BJ (cell line): ENCODE measurements around the gene ZBTB21. TPM values are rescaled to one million over a fixed set of nuclear protein-coding genes. Genes with fewer than 3 reads are reported as not detected.

Source experiments
- CTCF ChIA-PET: fragments of 350-600 bp; formaldehyde crosslinking; extraction: SDS; loops from one replicate; lab custom pipeline; 2021; ENCODE audit warnings: antibody characterized with exemption, inconsistent platforms; lab: Yijun Ruan, JAX
- POLR2A ChIA-PET: fragments of 300-600 bp; sonication (Branson Sonifier 250); formaldehyde crosslinking; extraction: SDS; loops from one replicate; lab custom pipeline; 2021; ENCODE audit warnings: antibody characterized with exemption; lab: Charles Lee
- DNase-seq: peaks from one replicate; pipeline ENCODE4 v3.0.0-alpha.2; 2011; ENCODE audit warnings: low read depth
- H3K27me3 ChIP-seq: 2 replicates; pipeline ENCODE4 v1.6.0; 2011; ENCODE audit warnings: low read length; ENCODE audit not compliant: control insufficient read depth, insufficient read depth
- H3K36me3 ChIP-seq: 2 replicates; pipeline ENCODE4 v1.5.1; 2011; ENCODE audit warnings: low read length; ENCODE audit not compliant: control insufficient read depth, insufficient read depth
- H3K4me3 ChIP-seq: 2 replicates; pipeline ENCODE4 v1.5.1; 2011; ENCODE audit warnings: low read depth, mild to moderate bottlenecking, control low read depth, low read length
- polyA plus RNA-seq: library from polyadenylated mRNA; depleted of rRNA; stranded (reverse); fragments of >200 nt; gene quantifications from 2 replicates; pipeline ENCODE4 v1.2.3, GENCODE V29; 2011
- TF ChIP-seq, protein P1 (sequence below): IDR thresholded peaks from 2 replicates; pipeline ENCODE4 v1.5.1; 2011; ENCODE audit warnings: low read depth, mild to moderate bottlenecking, control low read depth, inconsistent platforms, low read length, moderate library complexity; ENCODE audit not compliant: insufficient read depth

The ZBTB21 gene
- polyA plus RNA-seq, 1 experiment: 8.1 TPM

DNA sequence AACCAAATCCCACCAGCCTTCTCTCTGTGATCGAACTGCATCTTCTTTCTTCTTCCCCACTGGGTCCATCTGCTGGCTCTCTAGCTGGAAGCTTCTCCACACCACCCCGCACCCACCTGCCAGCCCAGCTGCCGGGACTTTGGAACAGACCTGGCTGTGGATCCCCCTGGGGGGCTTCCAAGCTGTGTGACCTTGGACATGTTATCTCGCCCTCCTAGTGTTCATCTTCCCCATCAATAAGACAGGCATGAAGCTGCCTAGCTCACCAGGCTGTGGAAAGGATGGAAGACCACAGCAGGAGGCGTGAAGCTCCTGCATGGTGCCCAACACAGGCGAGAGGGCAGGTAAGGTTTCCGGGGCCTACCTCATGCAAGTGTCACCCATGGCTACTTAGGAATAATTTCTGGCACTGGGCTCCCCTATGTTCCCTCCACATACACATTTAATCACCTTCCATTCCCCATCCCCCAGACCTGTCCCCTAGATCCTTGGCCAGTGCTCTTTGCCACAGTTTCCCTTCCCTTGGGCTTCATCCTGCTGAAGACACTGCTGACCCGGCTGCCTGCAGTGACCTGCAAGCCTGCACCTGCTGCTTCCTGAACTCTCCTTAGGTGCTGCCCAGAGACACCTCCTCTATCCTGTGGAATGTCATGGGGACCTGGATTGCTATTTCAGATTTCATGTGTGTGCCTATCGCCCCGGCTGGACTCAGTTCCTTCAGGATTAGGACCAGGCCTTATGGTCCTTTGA is 43.1 kb downstream of the ZBTB21 start:
- TF ChIP-seq, protein P1, sequence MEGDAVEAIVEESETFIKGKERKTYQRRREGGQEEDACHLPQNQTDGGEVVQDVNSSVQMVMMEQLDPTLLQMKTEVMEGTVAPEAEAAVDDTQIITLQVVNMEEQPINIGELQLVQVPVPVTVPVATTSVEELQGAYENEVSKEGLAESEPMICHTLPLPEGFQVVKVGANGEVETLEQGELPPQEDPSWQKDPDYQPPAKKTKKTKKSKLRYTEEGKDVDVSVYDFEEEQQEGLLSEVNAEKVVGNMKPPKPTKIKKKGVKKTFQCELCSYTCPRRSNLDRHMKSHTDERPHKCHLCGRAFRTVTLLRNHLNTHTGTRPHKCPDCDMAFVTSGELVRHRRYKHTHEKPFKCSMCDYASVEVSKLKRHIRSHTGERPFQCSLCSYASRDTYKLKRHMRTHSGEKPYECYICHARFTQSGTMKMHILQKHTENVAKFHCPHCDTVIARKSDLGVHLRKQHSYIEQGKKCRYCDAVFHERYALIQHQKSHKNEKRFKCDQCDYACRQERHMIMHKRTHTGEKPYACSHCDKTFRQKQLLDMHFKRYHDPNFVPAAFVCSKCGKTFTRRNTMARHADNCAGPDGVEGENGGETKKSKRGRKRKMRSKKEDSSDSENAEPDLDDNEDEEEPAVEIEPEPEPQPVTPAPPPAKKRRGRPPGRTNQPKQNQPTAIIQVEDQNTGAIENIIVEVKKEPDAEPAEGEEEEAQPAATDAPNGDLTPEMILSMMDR: no peak
- POLR2A ChIA-PET: no interaction called here
- DNase-seq: no peak
- Histone ChIP-seq H3K36me3 (no peaks in the 10 kb centered on the region), H3K4me3 (no peak overlapping the region), H3K27me3 (peaks cover 7% of the 10 kb centered on the region)
- CTCF ChIA-PET: interaction anchor here (0.8 to 1.5 kb wide), 2 partner anchors 9 to 34 kb away, joined by 3 to 6 read pairs; no protein-coding TSS in a partner anchor

DNA sequence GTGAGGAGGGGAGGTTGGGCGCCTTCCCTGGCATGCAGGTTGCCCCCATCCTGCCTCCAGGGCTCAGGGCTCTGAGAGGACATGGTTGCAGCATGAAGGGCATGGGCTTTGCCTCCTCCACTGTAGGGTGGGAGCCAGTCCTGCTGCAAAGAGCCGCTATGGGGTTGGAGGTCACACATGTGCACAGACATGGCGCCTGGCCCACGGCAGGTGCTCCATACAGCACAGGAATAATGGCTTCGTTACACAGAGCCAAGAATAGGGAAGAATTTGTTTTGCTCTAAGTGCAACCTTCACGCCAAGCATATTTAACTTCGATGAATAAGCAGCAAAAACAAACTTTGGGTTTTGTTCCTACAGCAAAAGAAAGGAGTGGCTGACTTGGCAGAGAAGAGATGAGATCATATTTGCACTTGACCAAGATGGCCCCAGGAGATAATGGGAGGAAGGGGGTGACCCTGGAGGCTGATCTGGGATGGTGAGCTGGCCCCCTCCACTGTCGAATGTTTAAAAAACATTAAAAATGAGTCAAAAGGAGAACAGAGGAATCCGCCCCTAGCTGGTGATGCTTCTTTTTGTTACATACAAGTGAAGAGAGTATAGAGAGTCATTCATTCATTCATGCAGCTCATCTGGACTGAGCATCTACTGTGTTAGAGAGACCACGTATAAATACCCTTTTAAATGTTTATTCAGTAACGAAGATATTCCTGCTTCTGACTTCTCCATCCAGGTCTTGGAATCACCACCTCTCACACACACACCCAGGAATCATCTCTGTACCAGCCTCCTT is 43.9 kb downstream of the ZBTB21 start:
- peaks cover 7% of the 10 kb centered on the region for H3K27me3 ChIP-seq
- POLR2A ChIA-PET: no interaction called here
- H3K4me3 ChIP-seq: no peak overlapping the region
- H3K36me3 ChIP-seq: no peaks in the 10 kb centered on the region
- TF ChIP-seq, protein P1: no peak
- CTCF ChIA-PET: interaction anchor here (1.5 kb wide), 1 partner anchor 8 kb away, joined by 6 read pairs; no protein-coding TSS in a partner anchor
- DNase-seq: no peak

GRCh38 chr21:41965461-41966013 is 44.6 kb downstream of the ZBTB21 start:
- DNase-seq: no peak
- ChIA-PET CTCF (no interaction called here), POLR2A (no interaction called here)
- H3K4me3 ChIP-seq: no peak overlapping the region
- TF ChIP-seq, protein P1: no peak
- peaks cover 7% of the 10 kb centered on the region for H3K27me3 ChIP-seq
- no peaks in the 10 kb centered on the region for H3K36me3 ChIP-seq

DNA sequence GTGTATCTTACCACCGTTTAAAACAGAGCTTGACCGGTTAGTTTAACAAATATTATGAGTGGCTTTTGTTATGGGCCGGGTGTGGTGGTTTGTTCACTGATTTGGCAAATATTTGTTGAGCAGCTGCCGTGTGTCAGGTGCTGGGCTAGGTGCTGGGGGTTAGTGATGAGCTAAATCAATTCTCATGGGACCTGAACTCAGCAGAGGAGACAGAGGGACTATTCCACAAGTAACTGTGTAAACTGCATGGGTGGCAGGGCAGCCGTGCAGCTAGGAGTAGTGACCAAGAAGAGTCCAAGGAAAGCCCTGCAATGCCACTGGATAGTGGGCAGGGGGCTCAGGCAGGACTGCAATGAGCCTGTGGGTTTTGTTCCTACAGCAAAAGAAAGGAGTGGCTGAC is 45.1 kb downstream of the ZBTB21 start:
- POLR2A ChIA-PET: no interaction called here
- H3K27me3 ChIP-seq: peaks cover 7% of the 10 kb centered on the region
- no peak for DNase-seq
- H3K4me3 ChIP-seq: no peak overlapping the region
- CTCF ChIA-PET: no interaction called here
- TF ChIP-seq, protein P1: no peak
- no peaks in the 10 kb centered on the region for H3K36me3 ChIP-seq

DNA sequence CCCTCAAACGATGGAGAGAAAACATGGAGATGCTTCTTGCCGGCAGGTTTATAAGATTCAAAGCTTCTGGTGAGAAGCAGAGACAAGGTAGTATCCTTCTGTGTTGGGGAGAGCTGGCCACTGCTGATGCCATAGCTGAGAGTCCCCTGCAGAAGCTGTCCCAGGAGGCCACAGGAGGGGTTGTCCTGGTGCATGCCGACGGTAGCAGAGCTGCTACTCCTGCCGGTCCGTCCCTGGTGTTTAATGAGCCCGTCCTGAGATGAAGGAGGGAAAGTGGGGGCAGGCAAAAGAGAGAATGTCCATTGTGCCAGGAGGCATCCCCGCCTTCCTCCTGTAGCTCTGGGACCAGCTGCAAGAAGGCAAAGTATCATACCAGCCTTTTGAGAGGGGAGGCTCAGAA is 46.0 kb downstream of the ZBTB21 start:
- ChIA-PET CTCF (interaction anchor here (1.0 to 1.3 kb wide), 2 partner anchors 139 to 150 kb away, joined by 3 read pairs; no protein-coding TSS in a partner anchor), POLR2A (no interaction called here)
- TF ChIP-seq, protein P1: no peak
- Histone ChIP-seq H3K36me3 (no peaks in the 10 kb centered on the region), H3K4me3 (no peak overlapping the region), H3K27me3 (peaks cover 7% of the 10 kb centered on the region)
- DNase-seq: no peak
